OCI-LY7 (cell line): Measurements from ENCODE around the gene NTN3. TPM values are rescaled to one million over a fixed set of nuclear protein-coding genes. Genes with fewer than 3 reads are reported as not detected.

Experiments used
- BruUV-seq: library from RNA; stranded (reverse); fragments of 400-500 nt; replicated peaks from 2 replicates; lab custom pipeline; 2021; lab: Mats Ljungman, UMichigan
- CTCF ChIA-PET: fragments of 300-600 bp; sonication (Branson Sonifier 250); formaldehyde crosslinking; loops from one replicate; lab custom pipeline; 2022; ENCODE audit warnings: antibody characterized with exemption; ENCODE audit not compliant: unreplicated experiment; lab: Charles Lee
- POLR2A ChIA-PET: fragments of 300-600 bp; sonication (Branson Sonifier 250); formaldehyde crosslinking; loops from one replicate; lab custom pipeline; 2022; ENCODE audit warnings: antibody characterized with exemption; lab: Charles Lee
- DNase-seq: peaks from one replicate; pipeline ENCODE4 v3.0.0-alpha.2; 2015; ENCODE audit warnings: low spot score
- H2AFZ ChIP-seq: fragments of 200-600 bp; sonication (generic), shearing (Covaris generic); 2 replicates; pipeline ENCODE4 v1.6.1; 2014; ENCODE audit warnings: mild to moderate bottlenecking, antibody characterized with exemption, low read length, moderate library complexity
- H3K27ac ChIP-seq: fragments of 200-600 bp; sonication (generic); 2 replicates; pipeline ENCODE4 v1.5.1; 2014; ENCODE audit warnings: mixed run types, low read depth, mild to moderate bottlenecking, moderate library complexity, low read length, inconsistent platforms; ENCODE audit not compliant: poor library complexity, severe bottlenecking
- H3K36me3 ChIP-seq: fragments of 200-600 bp; sonication (generic); 2 replicates; pipeline ENCODE4 v1.6.1; 2014; ENCODE audit warnings: mild to moderate bottlenecking, antibody characterized with exemption, low read length, moderate library complexity, mixed read lengths; ENCODE audit not compliant: insufficient read depth
- H3K4me1 ChIP-seq: fragments of 200-600 bp; sonication (generic); 2 replicates; pipeline ENCODE4 v1.5.1; 2014; ENCODE audit warnings: mild to moderate bottlenecking, low read length; ENCODE audit not compliant: insufficient read depth, poor library complexity, severe bottlenecking
- H3K4me2 ChIP-seq: fragments of 200-600 bp; sonication (generic); 2 replicates; pipeline ENCODE4 v1.6.1; 2014; ENCODE audit warnings: mild to moderate bottlenecking, low read length
- H3K4me3 ChIP-seq: fragments of 200-600 bp; sonication (generic); 2 replicates; pipeline ENCODE4 v1.5.1; 2014; ENCODE audit warnings: mild to moderate bottlenecking, low read depth, low read length; ENCODE audit not compliant: poor library complexity, severe bottlenecking
- H3K79me2 ChIP-seq: fragments of 200-600 bp; sonication (generic); 2 replicates; pipeline ENCODE4 v1.6.1; 2016; ENCODE audit warnings: low read depth, mild to moderate bottlenecking, low read length, moderate library complexity, mixed read lengths; ENCODE audit not compliant: insufficient read depth
- H3K9me2 ChIP-seq: fragments of 200-600 bp; sonication (generic); 2 replicates; pipeline ENCODE4 v1.6.1; 2016; ENCODE audit warnings: mild to moderate bottlenecking, low read length, mixed read lengths; ENCODE audit not compliant: insufficient read depth
- H3K9me3 ChIP-seq: fragments of 200-600 bp; sonication (generic); 2 replicates; pipeline ENCODE4 v1.6.1; 2014; ENCODE audit warnings: mild to moderate bottlenecking, mixed run types, low read length, mixed read lengths
- H4K20me1 ChIP-seq: fragments of 200-600 bp; sonication (generic); 2 replicates; pipeline ENCODE4 v1.6.1; 2014; ENCODE audit warnings: mild to moderate bottlenecking, antibody characterized with exemption, low read length, moderate library complexity, mixed read lengths; ENCODE audit not compliant: insufficient read depth
- CTCF ChIP-seq: fragments of 200-600 bp; sonication (generic); conservative IDR thresholded peaks from 2 replicates; pipeline ENCODE4 v1.5.1; 2014; ENCODE audit warnings: mild to moderate bottlenecking, antibody characterized with exemption, low read length, moderate library complexity, mixed read lengths
- EZH2phosphoT487 ChIP-seq: fragments of 200-600 bp; sonication (generic); IDR thresholded peaks from 2 replicates; pipeline ENCODE4 v1.6.1; 2018; ENCODE audit warnings: low read depth, borderline replicate concordance, mild to moderate bottlenecking, mixed run types, antibody characterized with exemption, low read length, moderate library complexity, mixed read lengths
- intact Hi-C: fragments of 100-400 bp; cut with micrococcal nuclease; formaldehyde crosslinking; loops from one replicate; pipeline ENCODE4 v1.10.0; 2022; ENCODE audit not compliant: unreplicated experiment
- total RNA-seq, 2 experiments: library from RNA; depleted of rRNA in 1 of 2; stranded (reverse); fragments of >200 nt in 1 of 2; shearing (Covaris generic) in 1 of 2; gene quantifications; 2 replicates each; pipeline ENCODE4 v1.2.3, GENCODE V29; 2014 to 2022

NTN3 gene
- total RNA-seq, 2 experiments from 2014 or later: 1.7 to 2.3 TPM

GRCh38 chr16:2473999-2474876 lies 3.1 kb downstream of the NTN3 start:
- intact Hi-C loops: loop anchor here (2.0 kb wide), 1 partner anchor 27 kb away; no protein-coding TSS in a partner anchor
- Histone ChIP-seq H3K79me2 (peaks cover 17% of the 10 kb centered on the region; the same call in 1 of the 2 replicates), H4K20me1 (peaks cover 9% of the 10 kb centered on the region; the same call in 1 of the 2 replicates), H3K27ac (peak overlapping the region; percentile 86), H3K36me3 (peaks cover 7% of the 10 kb centered on the region; the same call in 1 of the 2 replicates), H3K9me2 (no peaks in the 10 kb centered on the region), H3K4me2 (peak overlapping the region; percentile 91), H3K4me1 (peaks cover 58% of the 10 kb centered on the region), H3K4me3 (peak overlapping the region; percentile 92), H2AFZ (no peak overlapping the region), H3K9me3 (no peaks in the 10 kb centered on the region)
- peak; percentile 79 for DNase-seq
- ChIA-PET POLR2A (no interaction called here), CTCF (no interaction called here)
- TF ChIP-seq EZH2phosphoT487: no peak
- TF ChIP-seq CTCF: peak; percentile 61
- TSS peak; percentile 68 for BruUV-seq

- Histone ChIP-seq H3K4me1 (peaks cover 51% of the 10 kb centered on the region), H3K4me2 (peak within 1 kb of the TSS; percentile 91), H4K20me1 (peaks cover 9% of the 10 kb centered on the region; the same call in 1 of the 2 replicates), H3K27ac (peak within 1 kb of the TSS; percentile 86), H3K4me3 (peak within 1 kb of the TSS; percentile 92), H2AFZ (no peak within 1 kb of the TSS), H3K79me2 (peaks cover 18% of the 10 kb centered on the region; the same call in 1 of the 2 replicates), H3K9me3 (no peaks in the 10 kb centered on the region), H3K36me3 (peaks cover 7% of the 10 kb centered on the region; the same call in 1 of the 2 replicates), H3K9me2 (no peaks in the 10 kb centered on the region)
- ChIA-PET CTCF (no interaction called here), POLR2A (interaction anchor here (0.6 kb wide), 1 partner anchor 145 kb away, joined by 3 read pairs; no protein-coding TSS in a partner anchor)
- DNase-seq: peak; percentile 91
- no TSS peak for BruUV-seq
- intact Hi-C loops: loop anchor here (2.0 kb wide), 1 partner anchor 26 kb away; no protein-coding TSS in a partner anchor
- TF ChIP-seq EZH2phosphoT487 (no peak), CTCF (no peak)
Observed at GRCh38 chr16:2474877-2475412, 3.8 kb downstream of the NTN3 start, which contains the start of gene TBC1D24. Gene TBC1D24 (plus strand): TSS chr16:2475127. CDS start chr16:2496149, 21,022 bp downstream.
